ENCODE results near the gene NUP210.

The NUP210 gene

DNA sequence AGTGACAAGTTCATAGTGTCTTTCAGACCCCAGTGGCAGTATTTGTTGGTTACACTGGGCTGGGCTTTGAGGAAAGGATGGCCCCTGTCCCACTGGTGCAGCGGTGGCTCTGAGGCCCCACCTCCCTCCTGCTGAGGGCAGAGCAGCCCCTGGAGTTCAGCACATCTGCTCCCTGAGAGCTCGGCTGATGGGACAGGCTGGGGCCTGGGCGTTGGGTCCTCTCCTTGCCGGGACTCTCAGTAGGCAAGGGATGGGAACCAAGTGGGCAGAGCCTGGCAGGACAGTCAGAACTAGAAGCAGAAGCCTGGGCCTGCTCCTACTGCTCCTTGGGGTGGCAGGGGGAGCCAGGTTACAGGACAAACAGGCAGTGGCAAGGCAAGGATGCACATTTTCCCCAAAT is 114.5 kb downstream of the NUP210 start:
- H3K27ac Mint-ChIP-seq, result no peak overlapping the region
- no peak overlapping the region for H3K4me3 Mint-ChIP-seq
- peaks cover 4% of the 10 kb centered on the region for H3K4me1 Mint-ChIP-seq (ENCODE audit: low read depth)
- H3K27me3 Mint-ChIP-seq, result no peaks in the 10 kb centered on the region
- no peaks in the 10 kb centered on the region for H3K9me3 Mint-ChIP-seq (ENCODE audit: low read depth)
- peaks cover 4% of the 10 kb centered on the region for H3K36me3 Mint-ChIP-seq

DNA sequence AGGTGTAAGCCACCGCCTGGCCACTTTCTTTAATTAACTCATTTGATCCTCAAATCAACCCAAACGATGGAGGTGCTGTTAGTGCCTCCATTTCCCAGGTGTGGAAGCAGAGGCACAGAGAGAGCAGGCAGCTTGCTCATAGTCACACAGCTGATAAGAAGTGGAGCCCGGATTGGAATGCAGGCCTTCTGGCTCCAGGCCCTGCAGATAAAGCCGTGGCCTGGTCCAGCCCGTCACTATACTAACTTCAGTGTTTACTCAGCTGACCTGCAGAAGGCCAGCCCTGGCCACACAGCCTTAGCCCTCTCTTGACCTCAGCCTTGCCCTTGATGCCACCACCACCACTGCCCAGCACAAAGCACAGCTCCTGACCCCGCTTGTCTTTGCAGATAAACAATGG is 116.7 kb downstream of the NUP210 start:
- no peaks in the 10 kb centered on the region for H3K9me3 Mint-ChIP-seq (ENCODE audit: low read depth)
- H3K27me3 Mint-ChIP-seq, result no peaks in the 10 kb centered on the region
- H3K4me1 Mint-ChIP-seq (ENCODE audit: low read depth), result peaks cover 1% of the 10 kb centered on the region
- H3K27ac Mint-ChIP-seq, result no peak overlapping the region
- H3K36me3 Mint-ChIP-seq, result peaks cover under 1% of the 10 kb centered on the region
- H3K4me3 Mint-ChIP-seq, result no peak overlapping the region

DNA sequence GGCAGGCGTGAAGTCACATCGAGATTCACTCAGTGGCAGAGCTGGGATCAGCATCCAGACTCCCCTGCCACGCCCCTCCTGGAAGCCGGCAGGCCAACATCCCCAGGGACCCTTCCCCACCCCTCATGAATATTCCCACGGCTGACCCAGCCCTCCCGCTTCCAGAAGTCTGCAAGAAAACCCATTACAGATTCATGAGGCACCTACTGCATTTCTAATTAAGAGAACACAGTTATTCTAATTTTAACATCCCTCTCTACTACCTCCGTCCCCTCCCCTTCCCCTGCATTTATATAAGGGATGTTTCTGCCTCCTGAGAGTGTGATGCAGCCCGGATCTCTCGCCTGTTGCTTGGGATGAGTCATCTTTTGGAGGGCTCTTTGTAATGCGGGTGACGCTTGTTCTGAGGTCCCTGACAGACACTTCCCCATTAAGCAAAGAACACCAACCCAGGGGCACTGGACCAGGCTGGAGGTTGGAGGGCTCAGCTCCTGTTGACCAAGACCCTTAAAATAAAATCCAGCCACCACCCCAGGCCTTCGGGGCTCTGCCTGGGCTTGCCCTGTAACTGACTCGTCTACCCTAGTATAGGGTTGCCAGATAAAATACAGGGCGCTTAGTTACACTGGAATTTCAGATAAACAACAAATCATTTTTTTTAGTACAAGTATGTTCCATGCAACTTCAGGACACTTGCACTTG is 118.7 kb downstream of the NUP210 start:
- H3K4me1 Mint-ChIP-seq (ENCODE audit: low read depth), result peaks cover 4% of the 10 kb centered on the region
- no peak overlapping the region for H3K4me3 Mint-ChIP-seq
- no peaks in the 10 kb centered on the region for H3K9me3 Mint-ChIP-seq (ENCODE audit: low read depth)
- peaks cover 1% of the 10 kb centered on the region for H3K27me3 Mint-ChIP-seq
- no peak overlapping the region for H3K27ac Mint-ChIP-seq
- H3K36me3 Mint-ChIP-seq, result no peaks in the 10 kb centered on the region

DNA sequence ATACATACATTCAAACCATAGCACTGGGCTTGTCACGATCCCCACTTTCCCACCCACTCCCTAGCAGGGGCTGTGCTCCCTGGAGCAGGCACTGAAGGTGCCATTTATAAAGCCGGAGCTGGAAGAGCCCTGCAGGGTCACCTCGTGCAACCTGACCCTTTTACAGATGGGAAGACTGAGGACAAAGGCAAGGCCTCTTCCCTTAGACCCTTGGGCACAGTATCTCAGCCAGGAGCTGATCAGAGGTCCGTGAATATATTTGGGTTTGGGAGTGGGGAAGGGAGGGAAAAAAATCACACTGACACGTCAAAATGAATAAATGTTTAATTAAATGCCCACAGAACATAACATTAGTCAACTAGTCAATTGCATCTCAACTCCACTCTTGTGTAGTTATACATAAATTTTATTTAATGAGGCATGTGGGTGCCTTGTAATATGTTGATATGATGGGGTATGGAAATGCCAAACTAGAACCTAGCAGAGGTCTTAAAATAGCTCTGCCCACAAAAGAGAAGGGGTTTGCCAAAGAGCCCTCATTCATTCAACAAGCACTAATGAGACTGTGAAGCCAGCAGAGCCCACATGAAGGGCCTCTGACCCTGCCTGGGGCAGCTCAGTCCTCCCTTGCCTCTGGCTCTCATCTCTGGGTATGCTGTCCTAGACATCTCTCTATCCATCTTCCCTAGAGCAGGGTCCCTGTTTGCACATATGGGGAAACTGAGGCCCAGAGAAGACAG is 119.4 kb downstream of the NUP210 start:
- H3K27me3 Mint-ChIP-seq, result peaks cover 1% of the 10 kb centered on the region
- H3K36me3 Mint-ChIP-seq, result no peaks in the 10 kb centered on the region
- no peak overlapping the region for H3K4me3 Mint-ChIP-seq
- no peak overlapping the region for H3K27ac Mint-ChIP-seq
- H3K4me1 Mint-ChIP-seq (ENCODE audit: low read depth), result peaks cover 5% of the 10 kb centered on the region
- H3K9me3 Mint-ChIP-seq (ENCODE audit: low read depth), result no peaks in the 10 kb centered on the region

DNA sequence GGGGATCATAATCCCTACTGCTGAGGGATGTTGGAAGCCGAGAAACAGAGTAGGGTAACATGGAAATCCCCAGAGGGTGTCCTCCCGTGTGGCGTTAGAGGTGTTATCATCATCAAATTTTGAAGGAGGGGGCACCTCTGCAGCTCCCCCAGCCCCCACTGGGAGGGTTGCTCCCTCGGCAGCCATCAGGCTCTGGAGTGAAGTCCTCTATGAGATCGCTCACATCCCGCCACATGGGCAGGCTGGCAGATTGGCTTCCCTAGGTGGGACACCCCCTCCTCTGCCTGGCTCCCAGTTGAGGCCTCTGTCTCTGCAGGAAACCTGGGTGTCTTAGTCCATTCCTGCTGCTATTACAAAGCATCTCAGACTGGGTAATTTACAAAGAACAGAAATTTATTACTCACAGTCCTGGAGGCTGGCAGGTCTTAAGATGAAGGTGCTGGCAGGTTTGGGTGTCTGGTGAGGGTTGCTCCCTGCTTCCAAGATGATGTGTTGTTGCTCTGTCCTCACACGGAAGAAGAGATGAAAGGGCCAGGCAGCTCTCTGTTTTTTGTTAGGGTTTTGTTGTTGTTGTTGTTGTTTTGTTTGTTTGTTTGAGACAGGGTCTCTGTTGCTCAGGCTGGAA is 120.5 kb downstream of the NUP210 start:
- Mint-ChIP-seq H3K9me3 (ENCODE audit: low read depth) (no peaks in the 10 kb centered on the region), H3K4me1 (ENCODE audit: low read depth) (peaks cover 5% of the 10 kb centered on the region), H3K36me3 (no peaks in the 10 kb centered on the region), H3K27ac (no peak overlapping the region), H3K4me3 (no peak overlapping the region), H3K27me3 (peaks cover 4% of the 10 kb centered on the region)

DNA sequence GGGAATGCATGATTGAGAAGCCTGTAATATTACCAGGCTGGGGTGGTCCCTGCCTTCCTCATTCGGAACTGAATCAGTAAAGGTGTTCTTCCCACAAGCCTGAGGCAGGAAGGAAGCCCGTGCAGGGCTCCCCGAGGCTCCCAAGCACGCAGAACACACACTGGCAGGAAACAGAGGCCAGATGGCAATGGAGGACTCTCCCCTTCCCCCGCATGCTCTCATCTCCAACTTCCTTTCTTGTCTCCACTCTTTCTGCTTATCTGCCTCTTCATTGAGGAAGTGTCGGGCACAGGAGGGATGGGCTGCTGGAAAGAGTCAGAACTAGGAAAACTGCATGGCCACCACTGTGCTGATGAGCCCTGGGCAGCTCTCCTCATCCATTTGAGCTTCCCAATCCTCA is 123.5 kb downstream of the NUP210 start:
- no peak overlapping the region for H3K4me3 Mint-ChIP-seq
- H3K36me3 Mint-ChIP-seq, result no peaks in the 10 kb centered on the region
- H3K9me3 Mint-ChIP-seq (ENCODE audit: low read depth), result no peaks in the 10 kb centered on the region
- H3K4me1 Mint-ChIP-seq (ENCODE audit: low read depth), result peaks cover 5% of the 10 kb centered on the region
- H3K27me3 Mint-ChIP-seq, result peaks cover 15% of the 10 kb centered on the region
- H3K27ac Mint-ChIP-seq, result no peak overlapping the region

DNA sequence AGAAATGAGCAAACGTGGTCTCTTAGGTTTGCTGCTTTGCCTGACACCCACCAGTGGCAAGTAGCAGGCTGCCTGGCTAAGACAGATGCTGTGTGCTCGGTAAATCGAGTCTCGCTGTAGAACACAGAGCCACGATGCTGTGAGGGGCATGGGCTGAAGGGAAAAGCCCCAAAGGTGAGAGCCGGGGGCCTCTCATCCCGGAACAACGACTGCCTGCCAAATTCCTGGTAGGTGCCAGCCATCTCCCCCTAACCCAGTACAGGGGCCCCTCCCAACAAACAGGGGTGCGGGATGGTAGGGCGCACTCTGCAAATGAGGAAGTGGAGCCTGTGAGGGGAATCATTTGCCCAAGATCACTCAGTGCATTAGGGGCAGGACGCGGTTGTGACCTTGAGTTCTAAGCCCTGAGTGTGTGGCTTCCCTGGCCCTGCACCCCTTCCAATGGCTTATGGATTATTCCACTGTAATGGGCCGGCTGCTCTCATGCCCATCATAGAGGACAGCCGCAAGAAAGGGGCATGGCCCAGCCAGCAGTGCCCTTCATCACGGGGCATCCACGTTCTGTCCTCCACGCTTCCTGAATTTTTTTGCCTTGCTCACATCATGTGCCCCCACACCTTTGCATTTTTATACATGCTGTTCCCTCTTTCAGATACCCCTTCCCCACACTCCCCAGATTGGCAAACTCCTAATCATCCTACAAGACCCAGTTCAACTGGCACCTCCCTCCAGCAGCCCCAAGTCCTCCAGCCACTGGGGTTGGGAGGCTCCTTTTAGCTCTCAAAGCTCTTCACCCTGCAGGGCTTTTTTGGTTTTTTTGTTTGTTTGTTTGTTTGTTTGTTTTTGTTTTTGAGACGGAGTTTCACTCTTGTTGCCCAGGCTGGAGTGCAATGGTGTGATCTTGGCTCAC is 125.4 kb downstream of the NUP210 start:
- no peaks in the 10 kb centered on the region for H3K36me3 Mint-ChIP-seq
- H3K27me3 Mint-ChIP-seq, result peaks cover 15% of the 10 kb centered on the region
- H3K27ac Mint-ChIP-seq, result no peak overlapping the region
- H3K4me3 Mint-ChIP-seq, result no peak overlapping the region
- no peaks in the 10 kb centered on the region for H3K9me3 Mint-ChIP-seq (ENCODE audit: low read depth)
- H3K4me1 Mint-ChIP-seq (ENCODE audit: low read depth), result peaks cover 5% of the 10 kb centered on the region

DNA sequence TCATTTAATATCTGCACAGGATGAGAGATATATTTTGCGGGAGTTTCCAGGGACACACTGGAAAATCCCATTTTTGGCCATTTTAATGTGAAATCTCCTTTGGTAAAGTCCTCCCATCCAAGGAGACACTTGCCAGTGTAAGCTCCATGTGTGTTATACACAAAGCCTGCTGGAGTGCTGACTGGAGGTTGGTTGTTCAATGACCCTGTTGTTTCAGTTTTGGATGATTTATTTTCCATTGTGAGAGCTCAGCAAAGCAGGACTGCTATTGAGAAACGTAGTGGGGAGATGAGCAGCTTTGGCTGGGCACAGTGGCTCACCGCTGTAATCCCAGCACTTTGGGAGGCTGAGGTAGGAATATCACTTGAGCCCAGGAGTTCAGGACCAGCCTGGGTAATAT is 127.7 kb downstream of the NUP210 start:
- peaks cover under 1% of the 10 kb centered on the region for H3K9me3 Mint-ChIP-seq (ENCODE audit: low read depth)
- peaks cover 15% of the 10 kb centered on the region for H3K27me3 Mint-ChIP-seq
- H3K36me3 Mint-ChIP-seq, result no peaks in the 10 kb centered on the region
- peaks cover 5% of the 10 kb centered on the region for H3K4me1 Mint-ChIP-seq (ENCODE audit: low read depth)
- H3K27ac Mint-ChIP-seq, result no peak overlapping the region
- no peak overlapping the region for H3K4me3 Mint-ChIP-seq

DNA sequence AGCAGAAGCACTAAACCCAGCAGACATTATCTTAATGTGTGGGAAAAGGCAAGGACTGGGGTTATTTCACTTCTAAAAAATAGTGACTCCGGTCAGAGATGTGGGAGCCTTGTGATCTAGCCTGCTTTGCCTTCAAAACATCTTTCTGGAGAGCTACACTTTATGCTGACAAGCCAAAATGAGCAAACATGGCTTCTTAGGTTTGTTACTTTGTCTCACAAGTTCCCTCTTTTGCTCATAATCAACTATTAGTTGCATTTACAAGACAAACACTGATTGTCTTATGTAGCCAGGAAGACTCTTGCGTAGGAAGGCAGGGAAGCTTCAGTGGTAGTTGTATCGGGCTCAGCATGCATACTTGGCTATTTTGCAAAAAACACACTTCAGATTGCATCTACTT is 129.2 kb downstream of the NUP210 start:
- peaks cover 20% of the 10 kb centered on the region for H3K27me3 Mint-ChIP-seq
- no peaks in the 10 kb centered on the region for H3K4me1 Mint-ChIP-seq (ENCODE audit: low read depth)
- H3K9me3 Mint-ChIP-seq (ENCODE audit: low read depth), result peaks cover 10% of the 10 kb centered on the region
- H3K4me3 Mint-ChIP-seq, result no peak overlapping the region
- no peak overlapping the region for H3K27ac Mint-ChIP-seq
- H3K36me3 Mint-ChIP-seq, result peaks cover 8% of the 10 kb centered on the region

DNA sequence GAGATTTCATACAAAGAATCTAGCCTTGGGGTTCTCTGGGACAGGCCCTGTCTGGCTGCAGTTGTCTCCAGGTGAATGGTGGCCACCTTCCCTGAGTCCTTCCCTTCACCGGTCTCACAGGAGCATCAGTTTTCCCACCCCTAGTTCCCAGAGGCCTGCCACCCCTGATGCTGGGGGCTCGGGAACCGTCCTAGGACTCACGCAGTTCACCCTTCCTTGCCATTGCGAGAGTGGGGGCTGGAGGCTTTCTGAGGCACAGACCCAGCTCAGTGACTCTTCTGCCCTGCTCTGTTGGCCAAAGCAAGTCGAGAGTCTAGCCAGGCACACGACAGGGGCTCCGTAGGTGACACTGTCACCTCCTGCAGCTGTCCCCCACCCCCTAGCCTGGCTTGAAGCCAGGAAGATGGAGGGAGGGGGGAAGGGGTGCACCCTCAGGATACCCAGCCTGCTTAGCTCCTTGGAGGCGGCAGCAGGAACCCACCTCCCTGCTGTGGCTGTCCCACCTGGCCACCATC is 130.3 kb downstream of the NUP210 start:
- Mint-ChIP-seq H3K27ac (no peak overlapping the region), H3K27me3 (peaks cover 20% of the 10 kb centered on the region), H3K4me1 (ENCODE audit: low read depth) (no peaks in the 10 kb centered on the region)

DNA sequence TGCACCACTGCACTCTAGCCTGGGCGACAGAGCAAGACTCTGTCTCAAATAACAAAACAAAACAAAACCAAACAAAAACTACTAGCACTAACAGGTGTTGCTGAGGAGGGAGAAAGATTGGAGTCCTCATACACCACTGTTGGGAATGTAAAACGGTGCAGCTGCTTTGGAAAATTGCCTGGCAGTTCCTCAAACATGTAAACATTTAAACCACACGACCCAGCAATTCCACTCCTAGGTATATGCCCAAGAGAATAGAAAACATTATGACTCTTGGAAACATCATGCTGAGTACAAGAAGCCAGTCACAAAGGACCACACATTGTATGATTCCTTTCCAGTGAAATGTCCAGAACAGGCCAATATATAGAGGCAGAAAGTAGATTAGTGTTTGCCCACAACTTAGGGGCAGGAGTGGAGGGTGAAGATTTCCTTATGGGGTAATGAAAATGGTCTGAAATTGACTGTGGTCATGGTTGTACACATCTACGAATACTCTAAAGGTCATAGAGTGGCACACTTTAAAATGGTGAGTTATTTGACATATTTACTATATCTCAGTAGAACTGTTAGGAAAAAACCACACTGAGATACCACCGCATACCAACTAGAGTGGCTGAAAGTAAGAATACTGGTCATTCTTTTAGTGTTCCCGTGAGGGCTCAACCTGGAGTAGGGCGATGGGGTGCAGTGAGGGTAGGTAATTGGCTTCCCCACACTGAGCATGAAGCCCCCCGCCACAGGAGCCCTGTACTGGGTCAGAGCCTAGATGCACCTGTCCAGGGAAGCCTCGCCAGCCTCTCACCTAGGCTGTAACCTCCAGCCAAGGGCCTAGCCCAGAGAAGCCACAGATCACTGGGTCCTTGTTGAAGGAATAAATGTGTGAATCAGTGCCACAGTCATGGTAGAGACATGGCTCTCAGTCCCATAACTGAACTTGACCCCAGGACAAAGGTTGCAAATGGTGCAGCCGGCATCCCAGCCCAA is 131.1 kb downstream of the NUP210 start:
- Mint-ChIP-seq H3K36me3 (peaks cover 12% of the 10 kb centered on the region), H3K4me3 (no peak overlapping the region), H3K9me3 (ENCODE audit: low read depth) (peaks cover 16% of the 10 kb centered on the region), H3K27me3 (peaks cover 27% of the 10 kb centered on the region), H3K27ac (no peak overlapping the region), H3K4me1 (ENCODE audit: low read depth) (no peaks in the 10 kb centered on the region)

More for the DNA sequence above, 130.3 kb downstream of the NUP210 start:
- Mint-ChIP-seq H3K4me3 (no peak overlapping the region), H3K9me3 (ENCODE audit: low read depth) (peaks cover 10% of the 10 kb centered on the region), H3K36me3 (peaks cover 8% of the 10 kb centered on the region)

DNA sequence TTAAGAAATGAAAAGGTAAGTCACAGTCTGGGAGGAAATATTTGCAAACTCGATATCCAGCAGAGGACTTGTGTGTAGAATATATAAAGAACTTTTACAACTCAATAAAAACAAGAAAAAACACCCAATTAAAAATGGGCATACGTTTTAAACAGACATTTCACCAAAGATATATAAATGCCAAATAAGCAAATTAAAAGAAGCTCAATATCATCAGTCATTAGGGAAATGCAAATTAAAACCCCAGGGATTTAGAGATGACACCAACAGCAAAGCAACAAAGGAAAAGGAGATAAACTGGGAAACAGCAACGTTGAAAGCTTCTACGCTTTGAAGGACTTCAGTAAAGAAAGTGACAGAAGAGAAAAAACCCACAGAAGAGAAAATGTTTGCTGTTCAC is 132.3 kb downstream of the NUP210 start:
- Mint-ChIP-seq H3K36me3 (peaks cover 16% of the 10 kb centered on the region), H3K9me3 (ENCODE audit: low read depth) (peaks cover 20% of the 10 kb centered on the region), H3K27ac (no peak overlapping the region), H3K27me3 (peaks cover 25% of the 10 kb centered on the region), H3K4me1 (ENCODE audit: low read depth) (peaks cover 6% of the 10 kb centered on the region), H3K4me3 (no peak overlapping the region)

DNA sequence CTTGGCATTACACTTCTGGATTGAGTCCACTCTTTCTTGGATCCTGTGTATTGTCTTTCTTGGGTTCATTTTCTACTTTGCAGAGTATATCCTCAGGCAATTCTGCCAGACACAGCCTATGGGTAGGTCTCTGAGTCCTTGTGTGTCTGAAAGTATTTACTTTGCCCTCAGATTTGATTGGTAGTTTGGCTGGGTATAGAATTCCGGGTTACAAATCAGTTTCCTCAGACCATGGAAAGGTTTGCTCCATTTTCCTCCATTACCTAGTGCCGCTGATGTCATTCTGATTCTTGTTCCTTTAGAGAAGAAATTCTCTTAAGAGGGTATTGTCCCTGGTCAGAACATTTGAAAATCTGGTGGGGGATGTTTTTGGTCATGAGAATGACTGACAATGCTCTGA is 133.2 kb downstream of the NUP210 start:
- Mint-ChIP-seq H3K36me3 (peaks cover 16% of the 10 kb centered on the region), H3K4me3 (no peak overlapping the region)

More for the DNA sequence above, 133.2 kb downstream of the NUP210 start:
- Mint-ChIP-seq H3K9me3 (ENCODE audit: low read depth) (peaks cover 20% of the 10 kb centered on the region), H3K27me3 (peaks cover 21% of the 10 kb centered on the region), H3K27ac (no peak overlapping the region), H3K4me1 (ENCODE audit: low read depth) (peaks cover 6% of the 10 kb centered on the region)
